Stimulated activated CD8-positive, alpha-beta memory T cell treated with anti-CD3 and anti-CD28 coated beads, Interleukin-12 subunit alpha, Interleukin-12 subunit beta, amount 100 ng/mL, for 24 hours (primary cell): ENCODE results near the gene SPINDOC.
A peak's percentile ranks its signal among the peaks of the same experiment; 100 is the strongest.
"Not testable (repeated sequence)": the region's sequence is repeated elsewhere in the genome, so short reads cannot be mapped to it uniquely, and the experiment has no call there.

Source experiments
- DNase-seq: peaks from one replicate; pipeline ENCODE4 v3.0.0-alpha.2; 2020; ENCODE audit errors: extremely low read depth

The SPINDOC gene

GRCh38 chr11:63854696-63855095 is 41.4 kb downstream of the SPINDOC start:
- DNase-seq: no peak

GRCh38 chr11:63855975-63856374 is 42.7 kb downstream of the SPINDOC start:
- DNase-seq: no peak

GRCh38 chr11:63858628-63859550 is 45.6 kb downstream of the SPINDOC start:
- DNase-seq: no peak

GRCh38 chr11:63862923-63863322 is 49.7 kb downstream of the SPINDOC start:
- no peak for DNase-seq

GRCh38 chr11:63863620-63864019 is 50.4 kb downstream of the SPINDOC start:
- not testable (repeated sequence) for DNase-seq

- DNase-seq: peak; percentile 57
These were observed 53.0 kb downstream of the SPINDOC start for GRCh38 chr11:63866211-63866610.

- no peak for DNase-seq
These were observed 54.3 kb downstream of the SPINDOC start for GRCh38 chr11:63867511-63867910.

GRCh38 chr11:63868399-63869064 is 55.3 kb downstream of the SPINDOC start:
- no peak for DNase-seq

GRCh38 chr11:63869171-63869591 is 55.9 kb downstream of the SPINDOC start:
- no peak for DNase-seq

GRCh38 chr11:63869683-63870082 is 56.4 kb downstream of the SPINDOC start:
- DNase-seq: no peak

GRCh38 chr11:63870351-63871140 is 57.3 kb downstream of the SPINDOC start:
- no peak for DNase-seq

- no peak for DNase-seq
These were observed 58.9 kb downstream of the SPINDOC start for GRCh38 chr11:63871962-63872799.

- DNase-seq: no peak
These were observed 59.5 kb downstream of the SPINDOC start for GRCh38 chr11:63872800-63873197.

GRCh38 chr11:63873311-63873710 is 60.1 kb downstream of the SPINDOC start:
- no peak for DNase-seq

- no peak for DNase-seq
These were observed 61.3 kb downstream of the SPINDOC start for GRCh38 chr11:63874511-63874910.

GRCh38 chr11:63875506-63876065 is 62.3 kb downstream of the SPINDOC start:
- DNase-seq: no peak

- no peak for DNase-seq
These were observed 63.4 kb downstream of the SPINDOC start for GRCh38 chr11:63876616-63877015.
